H1 (cell line): ENCODE data around the gene POLR2A. TPM values are rescaled to one million over a fixed set of nuclear protein-coding genes. Genes with fewer than 3 reads are reported as not detected.

ENCODE experiments used
- CTCF ChIA-PET: fragments of 300-600 bp; sonication (Branson Sonifier 250); formaldehyde crosslinking; loops from one replicate; lab custom pipeline; 2021; ENCODE audit not compliant: partially characterized antibody; lab: Charles Lee
- POLR2A ChIA-PET: fragments of 300-600 bp; sonication (Branson Sonifier 250); formaldehyde crosslinking; loops from one replicate; lab custom pipeline; 2021; ENCODE audit warnings: inconsistent platforms; ENCODE audit not compliant: partially characterized antibody; lab: Charles Lee
- DNase-seq, 2 experiments: peaks; one replicate each; pipeline versions ENCODE4 v3.0.0 to v3.0.0-alpha.2; 2010 to 2022; ENCODE audit warnings: low spot score in 2 of 2, low read depth in 1 of 2, mixed read lengths in 1 of 2
- FAIRE-seq: peaks from 2 replicates; lab custom pipeline; 2011; peaks lifted over from hg19 to GRCh38; lab: Jason Lieb, UNC
- H2AFZ ChIP-seq: 2 replicates; pipeline ENCODE4 v1.8.1; 2012; ENCODE audit warnings: low read length, inconsistent platforms
- H2AK5ac ChIP-seq: 2 replicates; pipeline ENCODE4 v1.6.1; 2013; ENCODE audit warnings: low read depth, low read length
- H2BK120ac ChIP-seq: replicated peaks from 2 replicates; pipeline ENCODE3; 2013; ENCODE audit warnings: low read depth, low read length, inconsistent platforms
- H2BK12ac ChIP-seq: 2 replicates; pipeline ENCODE4 v1.6.1; 2013; ENCODE audit warnings: low read depth, low read length
- H2BK15ac ChIP-seq: 2 replicates; pipeline ENCODE4 v1.6.1; 2013; ENCODE audit warnings: low read length
- H2BK20ac ChIP-seq: 2 replicates; pipeline ENCODE4 v1.6.1; 2013; ENCODE audit warnings: low read length
- H2BK5ac ChIP-seq: 2 replicates; pipeline ENCODE4 v1.6.1; 2013; ENCODE audit warnings: low read depth, low read length
- H3K14ac ChIP-seq: 2 replicates; pipeline ENCODE4 v1.6.1; 2013; ENCODE audit warnings: inconsistent platforms; ENCODE audit not compliant: insufficient read length
- H3K18ac ChIP-seq: 2 replicates; pipeline ENCODE4 v1.6.1; 2013; ENCODE audit warnings: low read length; ENCODE audit errors: extremely low read depth
- H3K23ac ChIP-seq: 2 replicates; pipeline ENCODE4 v1.6.1; 2013; ENCODE audit warnings: inconsistent platforms; ENCODE audit not compliant: insufficient read length
- H3K23me2 ChIP-seq: 2 replicates; pipeline ENCODE4 v1.6.1; 2013; ENCODE audit warnings: low read depth, low read length
- H3K27ac ChIP-seq: 2 replicates; pipeline ENCODE4 v1.6.1; 2011; ENCODE audit warnings: low read depth, low read length, inconsistent platforms
- H3K27me3 ChIP-seq, 4 experiments: replicated peaks in 1 of 4; 1 replicate in 1 of 4; 2 replicates in 3 of 4; pipeline versions ENCODE4 v1.6.1 to v1.8.1; 2011 to 2013; ENCODE audit warnings: low read length in 3 of 4, mild to moderate bottlenecking in 3 of 4, inconsistent platforms in 2 of 4, mixed read lengths in 2 of 4, moderate library complexity in 1 of 4; ENCODE audit not compliant: control insufficient read depth in 3 of 4, insufficient read depth in 3 of 4; ENCODE audit errors: extremely low read depth in 1 of 4
- H3K36me3 ChIP-seq, 4 experiments: 2 replicates each; pipeline versions ENCODE4 v1.6.1 to v1.8.1; 2011 to 2013; ENCODE audit warnings: mild to moderate bottlenecking in 4 of 4, low read length in 3 of 4, moderate library complexity in 2 of 4, control low read depth in 1 of 4, inconsistent platforms in 1 of 4; ENCODE audit not compliant: insufficient read depth in 4 of 4, control insufficient read depth in 2 of 4
- H3K4ac ChIP-seq: replicated peaks from 2 replicates; pipeline ENCODE3; 2013; ENCODE audit warnings: low read length, low read depth, mixed read lengths, inconsistent platforms; ENCODE audit not compliant: insufficient read length
- H3K4me1 ChIP-seq, 4 experiments: replicated peaks in 1 of 4; 1 replicate in 1 of 4; 2 replicates in 3 of 4; pipeline versions ENCODE4 v1.6.1 to v1.8.1; 2011 to 2013; ENCODE audit warnings: low read length in 3 of 4, inconsistent platforms in 2 of 4, mixed read lengths in 1 of 4; ENCODE audit not compliant: insufficient read depth in 4 of 4, control insufficient read depth in 3 of 4
- H3K4me2 ChIP-seq, 2 experiments: 2 replicates each; pipeline versions ENCODE4 v1.6.1 to v1.8.1; 2011 to 2013; ENCODE audit warnings: low read depth in 2 of 2, low read length in 2 of 2, control low read depth in 1 of 2, inconsistent platforms in 1 of 2, mild to moderate bottlenecking in 1 of 2; ENCODE audit not compliant: insufficient read depth in 1 of 2
- H3K4me3 ChIP-seq, 4 experiments: fragments of 200-600, 300-600 bp in 1 of 4; sonication (generic), shearing (Covaris generic), sonication (Bioruptor Twin) in 1 of 4; 2 replicates each; pipeline versions ENCODE4 v1.5.1 to v1.8.1; 2011 to 2016; ENCODE audit warnings: low read length in 4 of 4, low read depth in 3 of 4, control low read depth in 2 of 4, inconsistent platforms in 2 of 4, mild to moderate bottlenecking in 2 of 4, mixed read lengths in 1 of 4, moderate library complexity in 1 of 4; ENCODE audit not compliant: insufficient read depth in 2 of 4; ENCODE audit errors: extremely low read depth in 1 of 4
- H3K56ac ChIP-seq: replicated peaks from 2 replicates; pipeline ENCODE3; 2013; ENCODE audit warnings: low read depth, mild to moderate bottlenecking, mixed read lengths, low read length, inconsistent platforms; ENCODE audit not compliant: insufficient read length
- H3K79me1 ChIP-seq: 2 replicates; pipeline ENCODE4 v1.6.1; 2013; ENCODE audit warnings: low read depth, low read length, control low read depth
- H3K79me2 ChIP-seq, 2 experiments: 2 replicates each; pipeline versions ENCODE4 v1.6.1 to v1.8.1; 2012 to 2013; ENCODE audit warnings: low read length in 2 of 2, mild to moderate bottlenecking in 2 of 2, inconsistent platforms in 1 of 2; ENCODE audit not compliant: insufficient read depth in 2 of 2, control insufficient read depth in 1 of 2
- H3K9ac ChIP-seq, 4 experiments: replicated peaks in 1 of 4; 1 replicate in 1 of 4; 2 replicates in 3 of 4; pipeline versions ENCODE4 v1.6.1 to v1.8.1; 2011 to 2013; ENCODE audit warnings: low read depth in 3 of 4, low read length in 3 of 4, control low read depth in 2 of 4, mild to moderate bottlenecking in 2 of 4, moderate library complexity in 2 of 4, inconsistent platforms in 1 of 4; ENCODE audit errors: extremely low read depth in 1 of 4
- H3K9me3 ChIP-seq, 2 experiments: 2 replicates each; pipeline versions ENCODE4 v1.6.1 to v1.8.1; 2012 to 2013; ENCODE audit warnings: mild to moderate bottlenecking in 2 of 2, moderate library complexity in 2 of 2, control low read depth in 1 of 2, inconsistent platforms in 1 of 2, low read depth in 1 of 2, low read length in 1 of 2, mixed read lengths in 1 of 2; ENCODE audit not compliant: insufficient read depth in 2 of 2
- H4K20me1 ChIP-seq, 2 experiments: replicated peaks in 1 of 2; 2 replicates each; pipeline versions ENCODE3 to v1.8.1; 2011 to 2013; ENCODE audit warnings: inconsistent platforms in 2 of 2, low read length in 2 of 2, mild to moderate bottlenecking in 1 of 2; ENCODE audit not compliant: insufficient read depth in 2 of 2, control insufficient read depth in 1 of 2
- H4K5ac ChIP-seq: 2 replicates; pipeline ENCODE4 v1.6.1; 2013; ENCODE audit warnings: low read length, low read depth, mixed read lengths, inconsistent platforms; ENCODE audit not compliant: insufficient read length
- H4K8ac ChIP-seq: 2 replicates; pipeline ENCODE4 v1.8.0; 2013; ENCODE audit warnings: mild to moderate bottlenecking, moderate library complexity, low read length, inconsistent platforms; ENCODE audit not compliant: insufficient read depth; ENCODE audit errors: extremely low read depth
- H4K91ac ChIP-seq: replicated peaks from 2 replicates; pipeline ENCODE3; 2013; ENCODE audit warnings: low read length, mixed read lengths, inconsistent platforms; ENCODE audit not compliant: insufficient read length
- ATF3 ChIP-seq: IDR thresholded peaks from 2 replicates; pipeline ENCODE4 v1.6.1; 2011; ENCODE audit warnings: low read depth, mild to moderate bottlenecking, low read length; ENCODE audit not compliant: insufficient read depth
- BACH1 ChIP-seq: IDR thresholded peaks from 2 replicates; pipeline ENCODE4 v1.6.1; 2012; ENCODE audit warnings: low read length, improper control_type of control experiment
- CBX8 ChIP-seq: fragments of 300-800, 300-1000 bp; sonication (generic); IDR thresholded peaks from 2 replicates; pipeline ENCODE4 v1.7.1; 2016; ENCODE audit warnings: low read depth, low read length, borderline replicate concordance
- CTBP2 ChIP-seq: IDR thresholded peaks from 2 replicates; pipeline ENCODE4 v1.7.0; 2011; ENCODE audit warnings: borderline replicate concordance, mild to moderate bottlenecking, moderate library complexity, mixed read lengths, low read length; ENCODE audit not compliant: insufficient read depth, insufficient read length
- E2F6 ChIP-seq: IDR thresholded peaks from 2 replicates; pipeline ENCODE4 v1.6.1; 2012; ENCODE audit warnings: inconsistent platforms
- JUND ChIP-seq: IDR thresholded peaks from 2 replicates; pipeline ENCODE4 v1.6.1; 2011; ENCODE audit warnings: mild to moderate bottlenecking, improper control_type of control experiment, low read length
- KDM4A ChIP-seq: IDR thresholded peaks from one replicate; pipeline ENCODE4 v1.7.1; 2012; ENCODE audit warnings: low read depth, mild to moderate bottlenecking, moderate library complexity, low read length, inconsistent platforms; ENCODE audit not compliant: severe bottlenecking
- PHF8 ChIP-seq: fragments of 200-600 bp; sonication (generic); conservative IDR thresholded peaks from 2 replicates; pipeline ENCODE4 v1.7.1; 2012; ENCODE audit warnings: low read depth, mild to moderate bottlenecking, inconsistent platforms, low read length, moderate library complexity
- SP2 ChIP-seq: IDR thresholded peaks from 2 replicates; pipeline ENCODE4 v1.6.1; 2012; ENCODE audit warnings: mild to moderate bottlenecking, low read length, inconsistent platforms
- TAF1 ChIP-seq: IDR thresholded peaks from 2 replicates; pipeline ENCODE4 v1.6.1; 2011; ENCODE audit warnings: mild to moderate bottlenecking, low read depth, low read length
- USF2 ChIP-seq: IDR thresholded peaks from 2 replicates; pipeline ENCODE4 v1.6.1; 2011; ENCODE audit warnings: low read length, improper control_type of control experiment
- WGBS, 2 experiments: shearing (Covaris generic) in 1 of 2; methylation state at CpG; one replicate each; pipeline versions ENCODE4 v1.1.6 to v1.1.7; 2013 to 2015; ENCODE audit warnings: low lambda C conversion rate in 2 of 2, mixed read lengths in 2 of 2, inconsistent platforms in 1 of 2, low coverage in 1 of 2, missing lambda C conversion rate in 1 of 2; ENCODE audit not compliant: insufficient replicate concordance in 2 of 2, insufficient coverage in 1 of 2, insufficient read length in 1 of 2; ENCODE audit errors: extremely low coverage in 1 of 2, missing lambda C conversion rate in 1 of 2; 5-methylcytosine and 5-hydroxymethylcytosine counted together
- polyA plus RNA-seq, 7 experiments: library from polyadenylated mRNA; depleted of rRNA in 3 of 7; stranded (reverse) in 5 of 7; unstranded in 2 of 7; fragments of >200 nt in 5 of 7; fragments of 200-250 nt in 2 of 7; gene quantifications; 1 replicate in 5 of 7; 2 replicates in 1 of 7; 4 replicates in 1 of 7; pipeline versions ENCODE4 v1.2.1 to v1.2.3, GENCODE V29; 2011 to 2013; ENCODE audit warnings: missing spikeins in 2 of 7, mixed read lengths in 2 of 7
- total RNA-seq: library from RNA; stranded (reverse); fragmentation: NEBNext Ultra II Directional; extraction: Animal tissue kit (Norgen Biotek cat#: 25700); gene quantifications from 2 replicates; pipeline ENCODE4 v1.2.1, GENCODE V29; 2021

Gene POLR2A
- total and polyA plus RNA-seq, 2 of the 8 experiments (the other 6 are each of a cell fraction or from before 2014, with no cell fraction given), result 26.8 to 150 TPM

GRCh38 chr17:7468804-7469389, 15.3 kb upstream of the POLR2A start:
- H3K79me2 ChIP-seq, result no peaks in the 10 kb centered on the region; a peak in 1 of 4 replicates

More at GRCh38 chr17:7468804-7469389, 15.3 kb upstream of the POLR2A start:
- Histone ChIP-seq H4K5ac (no peak overlapping the region), H3K23me2 (no peaks in the 10 kb centered on the region), H2BK12ac (no peak overlapping the region), H2BK120ac (no peak overlapping the region), H4K20me1 (peaks cover 0 to 1% of the 10 kb centered on the region in 2 experiments), H3K79me1 (peaks cover 2% of the 10 kb centered on the region), H3K23ac (no peak overlapping the region), H2AFZ (no peak overlapping the region), H3K14ac (no peak overlapping the region), H2BK5ac (no peak overlapping the region), H3K36me3 (peaks cover 0 to 3% (median 0%) of the 10 kb centered on the region in 4 experiments; a peak in 2 of 8 replicates), H3K9me3 (no peaks in the 10 kb centered on the region), H3K4ac (no peak overlapping the region), H3K4me3 (no peak overlapping the region), H4K8ac (no peak overlapping the region), H2BK15ac (no peak overlapping the region), H3K9ac (no peak overlapping the region), H4K91ac (no peak overlapping the region), H3K27ac (no peak overlapping the region), H3K27me3 (no peaks in the 10 kb centered on the region), H3K56ac (no peak overlapping the region), H2AK5ac (no peak overlapping the region), H3K4me2 (no peak overlapping the region), H3K18ac (no peak overlapping the region), H3K4me1 (no peaks in the 10 kb centered on the region), H2BK20ac (no peak overlapping the region)
- DNase-seq (no peak), FAIRE-seq (no peak)
- TF ChIP-seq KDM4A (no peak), ATF3 (no peak), TAF1 (no peak), USF2 (no peak), BACH1 (no peak), CTBP2 (no peak), CBX8 (no peak), E2F6 (no peak), JUND (no peak), SP2 (no peak), PHF8 (no peak)
- 86% methylated on average over 12 of the region's 12 CpGs; no CpG with 5 or more reads in 1 of the 2 experiments for WGBS, 2 experiments
- ChIA-PET POLR2A (interaction anchor here (0.6 to 13.8 kb wide), 2 partner anchors 13 to 199 kb away, joined by 4 to 200 read pairs; partner anchors contain the start of genes POLR2A, SLC35G6 and ZBTB4), CTCF (interaction anchor here (1.7 kb wide), 1 partner anchor 8 kb away, joined by 4 read pairs; no protein-coding TSS in a partner anchor)
